Activated naive CD4-positive, alpha-beta T cell treated with anti-CD3 and anti-CD28 coated beads, Interleukin-2, amount 50 U/mL, for 16 hours (primary cell): ENCODE data around the gene SLC36A4.
"Not testable (repeated sequence)": the region's sequence is repeated elsewhere in the genome, so short reads cannot be mapped to it uniquely, and the experiment has no call there.

Source experiments
- DNase-seq: peaks from one replicate; pipeline ENCODE4 v3.0.0-alpha.2; 2020

The SLC36A4 gene

DNA sequence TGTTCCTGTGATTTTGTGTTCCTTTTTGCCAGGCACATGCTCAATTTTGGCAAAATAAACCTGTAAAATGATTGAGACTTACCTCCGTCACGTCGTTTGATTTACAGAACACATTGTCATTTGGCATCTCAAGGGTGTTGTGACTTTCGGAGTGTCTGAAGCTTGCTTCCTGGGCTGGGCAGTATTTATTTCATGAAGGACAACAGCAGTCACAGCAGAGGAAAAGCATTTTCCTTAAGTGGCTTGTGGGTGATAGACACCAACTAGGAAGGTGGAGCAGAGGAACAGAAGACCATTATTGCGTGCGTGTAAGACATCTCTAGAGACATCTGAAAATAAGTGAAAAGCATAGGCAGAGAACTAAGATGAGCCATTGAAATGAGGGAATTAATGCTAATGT is 80.2 kb downstream of the SLC36A4 start:
- DNase-seq, result no peak

DNA sequence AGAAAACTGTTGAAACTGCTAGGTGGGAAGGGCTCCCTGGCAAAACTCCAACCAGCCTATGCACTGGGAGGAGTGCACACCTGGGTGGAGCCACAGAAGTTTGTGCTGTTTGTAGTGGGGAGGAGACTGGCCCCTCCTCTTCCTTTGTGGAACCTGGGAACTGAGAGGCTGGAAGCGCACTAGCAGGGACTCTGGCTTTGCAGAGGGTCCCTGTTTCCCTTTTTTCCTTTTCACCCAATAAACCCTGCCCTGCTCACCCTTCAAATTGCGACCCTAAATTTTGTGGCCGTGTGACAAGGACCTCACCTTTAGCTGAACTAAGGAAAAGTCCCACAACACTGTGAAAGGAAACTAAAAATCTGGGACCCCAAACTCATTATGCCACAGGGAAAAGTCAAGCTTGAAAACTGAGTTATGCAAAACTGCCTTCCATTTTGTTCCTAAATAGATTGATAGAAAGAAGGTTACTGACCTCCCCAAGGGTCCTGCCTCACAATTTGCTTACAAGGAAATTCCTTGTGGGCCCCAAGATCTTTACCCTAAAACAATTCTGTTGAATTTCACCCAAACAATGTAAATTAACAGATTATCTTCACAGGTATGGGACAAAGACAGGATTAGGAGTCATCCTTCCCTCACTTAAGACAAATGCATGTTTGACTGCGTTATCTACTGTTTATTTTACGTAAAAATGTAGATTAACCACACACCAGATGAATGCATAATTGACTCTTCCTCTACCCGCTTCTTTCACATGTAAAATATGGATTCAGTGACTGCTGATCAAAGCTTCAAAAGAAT is 81.0 kb downstream of the SLC36A4 start:
- no peak for DNase-seq

DNA sequence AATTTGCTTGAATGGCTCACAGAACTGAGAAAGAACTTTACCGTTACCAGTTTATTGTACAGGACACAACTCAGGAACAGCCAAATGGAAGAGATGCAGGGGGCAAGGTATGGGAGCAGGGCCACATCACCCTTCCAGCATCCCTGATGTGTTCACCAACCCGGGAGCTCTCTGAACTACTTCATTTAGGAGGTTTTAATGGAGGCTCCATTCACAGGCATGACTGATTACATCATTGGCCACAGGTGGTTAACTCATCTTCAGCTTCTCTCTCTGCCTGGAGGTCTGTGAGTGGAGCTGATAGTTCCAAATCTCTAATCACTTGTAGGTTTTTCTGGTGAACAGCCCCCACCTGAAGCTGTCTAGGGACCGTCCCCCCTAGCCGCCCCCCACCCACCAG is 83.5 kb downstream of the SLC36A4 start:
- DNase-seq, result no peak

DNA sequence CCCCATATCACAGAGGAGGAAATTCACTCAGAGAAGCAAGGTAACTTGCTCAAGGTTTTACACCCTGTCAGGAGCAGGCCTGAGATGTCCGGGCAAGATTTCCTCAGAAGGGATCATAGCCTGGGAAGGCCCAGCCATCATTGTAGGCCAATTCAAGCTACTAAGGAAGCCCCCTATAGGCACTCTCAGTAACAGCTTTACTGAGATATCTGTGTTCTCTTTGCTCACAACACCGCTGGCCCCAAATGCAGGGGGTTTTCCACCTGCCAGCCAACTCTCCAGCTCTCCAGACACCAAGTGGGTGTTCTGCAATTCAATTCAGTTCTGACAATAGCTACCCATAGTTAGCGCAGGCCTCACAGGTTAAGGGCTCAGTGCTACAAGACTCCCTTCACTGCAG is 84.0 kb downstream of the SLC36A4 start:
- no peak for DNase-seq

DNA sequence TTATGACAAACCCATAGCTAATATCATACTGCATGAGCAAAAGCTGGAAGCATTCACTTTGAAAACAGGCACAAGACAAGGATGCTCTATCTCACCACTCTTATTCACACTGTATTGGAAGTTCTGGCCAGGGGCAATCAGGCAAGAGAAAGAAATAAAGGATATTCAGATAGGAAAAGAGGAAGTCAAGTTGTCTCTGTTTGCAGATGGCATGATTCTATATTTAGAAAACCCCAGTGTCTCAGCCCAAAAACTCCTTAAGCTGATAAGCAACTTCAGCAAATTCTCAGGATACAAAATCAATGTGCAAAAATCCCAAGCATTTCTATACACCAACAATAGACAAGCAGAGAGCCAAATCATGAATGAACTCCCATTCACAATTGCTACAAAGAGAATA is 86.6 kb downstream of the SLC36A4 start:
- not testable (repeated sequence) for DNase-seq

DNA sequence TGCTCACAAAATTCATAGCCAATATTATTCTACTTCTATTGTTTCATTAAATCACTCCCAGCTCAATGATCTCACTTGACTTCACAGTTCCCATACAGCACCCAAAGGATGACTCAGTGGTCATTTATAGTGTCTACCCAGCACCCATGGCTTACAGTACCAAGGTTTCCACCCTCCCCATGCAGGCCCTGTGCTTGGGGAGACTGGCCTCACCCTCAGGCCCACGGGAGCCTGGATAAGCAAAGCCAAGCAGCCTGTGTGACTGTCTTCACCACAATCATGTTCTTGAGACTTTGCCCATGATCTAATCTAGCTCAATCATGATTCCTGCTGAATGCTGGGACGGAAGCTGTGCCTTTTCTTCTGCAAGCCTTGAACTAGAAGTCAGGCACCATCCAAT is 97.6 kb downstream of the SLC36A4 start:
- no peak for DNase-seq

DNA sequence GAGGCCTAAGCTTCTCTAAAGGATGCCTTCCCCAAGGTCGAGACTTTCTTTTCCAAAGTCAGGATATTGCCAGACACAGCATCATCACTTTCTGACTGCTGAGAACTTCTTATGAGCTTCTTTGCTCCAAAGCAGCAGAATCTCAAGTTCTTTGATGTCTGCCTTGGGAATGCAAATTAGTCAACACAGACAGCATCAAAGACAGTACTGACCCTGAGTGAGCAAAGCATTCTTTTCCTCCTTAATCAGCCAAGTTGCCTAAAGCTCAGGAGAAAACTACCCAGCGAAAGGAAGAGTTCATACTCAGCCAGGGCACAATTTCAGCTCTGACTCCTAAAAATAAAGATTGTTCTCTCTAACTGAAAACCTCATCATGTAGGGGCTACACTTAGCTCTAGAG is 98.0 kb downstream of the SLC36A4 start:
- DNase-seq, result no peak
